AG04450 (cell line): ENCODE data around the gene CORIN. TPM values are rescaled to one million over a fixed set of nuclear protein-coding genes. Genes with fewer than 3 reads are reported as not detected.
"Not testable (repeated sequence)": the region's sequence is repeated elsewhere in the genome, so short reads cannot be mapped to it uniquely, and the experiment has no call there.

Experiments used
- CTCF ChIA-PET: fragments of 300-600, 350-600 bp; formaldehyde crosslinking; extraction: SDS; loops from one replicate; lab custom pipeline; 2022; ENCODE audit warnings: antibody characterized with exemption, inconsistent platforms; lab: Charles Lee
- POLR2A ChIA-PET: fragments of 350-600 bp; formaldehyde crosslinking; extraction: SDS; loops from one replicate; lab custom pipeline; 2021; ENCODE audit warnings: antibody characterized with exemption, inconsistent platforms; lab: Yijun Ruan, JAX
- DNase-seq: peaks from one replicate; pipeline ENCODE4 v3.0.0-alpha.2; 2011; ENCODE audit warnings: low read depth, low spot score
- H3K27ac ChIP-seq: one replicate; pipeline ENCODE4 v1.5.1; 2012; ENCODE audit warnings: low read depth, low read length, control low read depth
- H3K27me3 ChIP-seq: one replicate; pipeline ENCODE4 v1.6.0; 2012; ENCODE audit warnings: low read length; ENCODE audit not compliant: control insufficient read depth, insufficient read depth
- H3K4me3 ChIP-seq: 2 replicates; pipeline ENCODE4 v1.5.1; 2011; ENCODE audit warnings: mild to moderate bottlenecking, low read depth, low read length, control low read depth
- H3K9me3 ChIP-seq: 2 replicates; pipeline ENCODE4 v1.5.1; 2012; ENCODE audit warnings: low read length; ENCODE audit not compliant: control insufficient read depth, insufficient read depth
- CTCF ChIP-seq: IDR thresholded peaks from 2 replicates; pipeline ENCODE4 v1.5.1; 2011; ENCODE audit warnings: low read depth, low read length, control low read depth, inconsistent platforms
- polyA plus RNA-seq: library from polyadenylated mRNA; depleted of rRNA; stranded (reverse); fragments of >200 nt; gene quantifications from 2 replicates; pipeline ENCODE4 v1.2.3, GENCODE V29; 2011

Gene CORIN
- polyA plus RNA-seq, 1 experiment: 29.6 TPM

GRCh38 chr4:47771020-47771419 lies 66.8 kb downstream of the CORIN start:
- CTCF ChIA-PET: no interaction called here
- Histone ChIP-seq H3K27me3 (no peaks in the 10 kb centered on the region), H3K27ac (no peak overlapping the region), H3K9me3 (no peaks in the 10 kb centered on the region), H3K4me3 (no peak overlapping the region)
- POLR2A ChIA-PET: no interaction called here
- TF ChIP-seq CTCF: no peak
- no peak for DNase-seq

DNA sequence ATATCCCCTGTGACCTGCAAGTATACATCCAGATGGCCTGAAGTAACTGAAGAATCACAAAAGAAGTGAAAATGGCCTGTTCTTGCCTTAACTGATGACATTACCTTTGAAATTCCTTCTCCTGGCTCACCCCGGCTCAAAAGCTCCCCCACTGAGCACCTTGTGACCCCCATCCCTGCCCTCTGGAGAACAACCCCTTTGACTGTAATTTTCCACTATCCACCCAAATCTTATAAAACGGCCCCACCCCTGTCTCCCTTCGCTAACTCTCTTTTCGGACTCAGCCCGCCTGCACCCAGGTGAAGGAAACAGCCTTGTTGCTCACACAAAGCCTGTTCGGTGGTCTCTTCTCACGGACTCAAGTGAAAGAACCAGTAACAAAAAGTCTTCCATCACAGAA lies 69.9 kb downstream of the CORIN start:
- CTCF ChIA-PET, POLR2A ChIA-PET: not testable (repeated sequence)

GRCh38 chr4:47763279-47763678 lies 74.6 kb downstream of the CORIN start:
- ChIA-PET CTCF (no interaction called here), POLR2A (no interaction called here)
- Histone ChIP-seq H3K27ac (no peak overlapping the region), H3K27me3 (no peaks in the 10 kb centered on the region), H3K9me3 (no peaks in the 10 kb centered on the region), H3K4me3 (no peak overlapping the region)
- no peak for TF ChIP-seq CTCF
- no peak for DNase-seq

More for the DNA sequence above, 69.9 kb downstream of the CORIN start:
- not testable (repeated sequence) for H3K27me3 ChIP-seq, DNase-seq, H3K27ac ChIP-seq, H3K4me3 ChIP-seq, H3K9me3 ChIP-seq

DNA sequence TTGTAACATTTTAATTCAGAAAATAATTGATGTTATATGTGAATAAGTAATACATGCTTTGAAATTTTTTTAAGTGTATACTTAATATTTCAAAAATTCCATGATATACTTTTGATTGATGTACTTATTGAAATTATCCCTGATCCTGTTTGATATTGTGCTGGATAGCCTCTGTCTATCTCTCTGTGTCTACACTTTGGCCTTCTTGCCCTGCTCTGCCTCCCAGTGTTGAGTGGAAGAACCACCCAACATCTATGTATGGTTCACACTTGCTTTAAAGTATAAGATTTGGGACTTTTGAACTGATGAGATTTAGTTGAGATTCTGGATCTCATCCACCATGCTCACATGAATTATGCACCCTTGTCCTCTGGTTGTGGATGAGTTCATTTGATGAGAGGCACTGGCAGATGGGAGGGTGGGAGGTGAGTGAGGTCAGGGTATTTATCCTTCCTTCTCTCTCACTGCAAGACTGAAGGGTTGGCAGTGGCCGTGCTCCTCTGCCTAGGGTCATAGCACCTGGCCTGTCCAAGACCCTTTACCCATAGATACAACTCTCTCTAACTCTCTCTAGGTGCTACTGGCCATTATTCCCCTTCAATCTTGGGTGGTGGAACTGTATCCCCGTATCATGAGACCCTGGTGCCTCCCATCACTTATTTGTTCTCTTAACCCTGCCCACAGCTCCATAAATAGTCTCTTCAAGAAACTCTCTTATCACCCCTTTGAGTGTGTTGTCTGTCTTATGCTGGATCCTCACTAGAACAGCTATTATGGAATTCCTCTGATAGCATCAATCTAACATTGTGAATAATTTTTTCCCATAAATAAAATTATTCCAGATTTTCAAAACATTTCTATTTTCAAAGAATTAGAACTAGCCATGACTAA lies 75.2 kb downstream of the CORIN start:
- no peak for TF ChIP-seq CTCF
- H3K4me3 ChIP-seq: no peak overlapping the region
- no peaks in the 10 kb centered on the region for H3K9me3 ChIP-seq
- ChIA-PET POLR2A (no interaction called here), CTCF (interaction anchor here (0.6 kb wide), 1 partner anchor 94 kb away, joined by 3 read pairs; no protein-coding TSS in a partner anchor)
- DNase-seq: no peak
- H3K27me3 ChIP-seq: no peaks in the 10 kb centered on the region
- no peak overlapping the region for H3K27ac ChIP-seq

DNA sequence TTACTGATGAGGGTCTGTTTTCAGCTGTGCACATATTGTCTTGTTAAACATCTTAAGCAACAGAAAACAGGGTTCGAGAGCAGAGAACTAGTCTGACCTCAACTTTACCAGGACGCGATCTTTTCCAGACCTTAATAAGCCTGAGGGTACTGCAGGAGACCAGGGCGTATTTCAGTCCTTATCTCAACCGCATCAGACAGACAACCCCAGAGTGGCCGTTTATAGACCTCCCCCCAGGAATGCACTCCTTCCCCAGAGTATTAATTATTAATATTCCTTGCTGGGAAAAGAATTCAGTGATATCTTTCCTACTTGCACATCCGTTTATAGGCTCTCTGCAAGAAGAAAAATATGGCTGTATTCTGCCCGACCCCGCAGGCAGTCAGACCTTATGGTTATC lies 84.6 kb downstream of the CORIN start:
- POLR2A ChIA-PET, H3K4me3 ChIP-seq, H3K27me3 ChIP-seq, DNase-seq, H3K27ac ChIP-seq, H3K9me3 ChIP-seq: not testable (repeated sequence)
- CTCF ChIA-PET: interaction anchor here (1.8 kb wide), 1 partner anchor 48 kb away, joined by 4 read pairs; no protein-coding TSS in a partner anchor

DNA sequence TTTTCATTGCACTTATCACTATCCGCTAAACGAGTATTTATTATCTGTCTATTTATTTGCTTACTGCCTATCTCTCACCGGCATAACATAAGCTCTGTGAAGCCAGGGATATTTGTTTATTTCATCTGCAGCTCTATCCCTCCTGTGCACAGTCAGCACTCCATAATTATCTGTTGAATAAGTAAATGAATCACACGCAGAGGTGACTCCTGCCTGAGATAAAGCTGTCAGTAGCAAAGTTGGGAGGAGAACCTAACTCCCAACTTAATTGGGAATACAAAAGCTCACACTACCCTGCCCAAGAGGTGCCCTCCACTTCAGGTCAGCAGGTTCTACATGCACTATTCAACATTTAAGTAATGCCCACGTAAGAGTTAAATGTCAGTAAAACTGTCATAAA lies 85.7 kb downstream of the CORIN start:
- Histone ChIP-seq H3K27me3 (no peaks in the 10 kb centered on the region), H3K9me3 (no peaks in the 10 kb centered on the region), H3K27ac (no peak overlapping the region), H3K4me3 (no peak overlapping the region)
- TF ChIP-seq CTCF: no peak
- no peak for DNase-seq
- ChIA-PET POLR2A (no interaction called here), CTCF (no interaction called here)
